ENCODE results near the gene SPTBN2.

DNA sequence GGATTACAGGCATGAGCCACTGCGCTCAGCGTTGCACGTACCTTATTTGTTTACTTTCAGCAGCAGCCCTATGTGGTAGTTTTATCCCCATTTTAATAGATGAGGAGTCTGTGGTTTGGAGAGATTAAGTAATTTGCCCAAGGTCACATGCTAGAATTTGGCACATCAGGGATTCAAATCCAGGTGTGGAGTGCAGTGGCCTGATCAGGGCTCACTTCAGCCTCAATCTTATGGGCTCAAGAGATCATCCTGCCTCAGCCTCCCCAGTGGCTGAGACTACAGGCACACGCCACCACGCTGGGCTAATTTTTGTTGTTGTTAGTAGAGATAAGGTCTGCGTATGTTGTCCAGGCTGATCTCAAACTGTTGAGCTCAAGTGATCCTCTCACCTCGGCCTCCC, 18.5 kb upstream of the SPTBN2 start:
- TF ChIP-seq TAF1 (IDR thresholded peaks at IDR 0.05; ENCODE audit: low read depth, low read length) (no peak), POLR2A (IDR thresholded peaks at IDR 0.05; ENCODE audit: low read depth, low read length) (no peak)
